HCT116 (cell line): ENCODE results near the gene HLA-B. TPM values are rescaled to one million over a fixed set of nuclear protein-coding genes. Genes with fewer than 3 reads are reported as not detected.

Source experiments
- ATAC-seq: fragments of 200-7000 bp; cut with Tn5 transposase; 2 replicates; pipeline ENCODE4 v1.9.1; 2020; ENCODE audit warnings: mild to moderate bottlenecking, moderate library complexity
- BruUV-seq: library from RNA; stranded (reverse); fragments of 400-500 nt; replicated peaks from 2 replicates; lab custom pipeline; 2021; lab: Mats Ljungman, UMichigan
- CTCF ChIA-PET: fragments of 300-600 bp; sonication (Branson Sonifier 250); formaldehyde crosslinking; loops from one replicate; lab custom pipeline; 2021; ENCODE audit warnings: antibody characterized with exemption; lab: Charles Lee
- POLR2A ChIA-PET: fragments of 300-600, 350-600 bp; sonication (Branson Sonifier 250); formaldehyde crosslinking; loops from one replicate; lab custom pipeline; 2021; ENCODE audit warnings: antibody characterized with exemption; lab: Charles Lee
- RAD21 ChIA-PET, 2 experiments: fragments of 300-600 bp; sonication (Branson Sonifier 250); formaldehyde crosslinking; loops; one replicate each; lab custom pipeline; 2023; ENCODE audit warnings: low total read pairs in 2 of 2; ENCODE audit not compliant: uncharacterized antibody in 2 of 2, unreplicated experiment in 2 of 2, low non-redundant PET in 1 of 2; lab: Charles Lee
- DNase-seq: peaks from one replicate; pipeline ENCODE4 v3.0.0-alpha.2; 2010; ENCODE audit warnings: low read depth, low spot score
- H2AFZ ChIP-seq: fragments of 200-600 bp; shearing (Covaris generic), sonication (generic); 2 replicates; pipeline ENCODE4 v1.6.1; 2017; ENCODE audit warnings: low read depth, mixed run types, mixed read lengths, antibody characterized with exemption, low read length; ENCODE audit not compliant: poor library complexity, severe bottlenecking
- H3K27ac ChIP-seq: 2 replicates; pipeline ENCODE4 v1.5.1; 2012; ENCODE audit warnings: low read depth, low read length
- H3K27me3 ChIP-seq: fragments of 200-600 bp; sonication (generic); 2 replicates; pipeline ENCODE4 v1.6.1; 2016; ENCODE audit warnings: mixed run types, low read length, mixed read lengths; ENCODE audit not compliant: insufficient read depth
- H3K36me3 ChIP-seq, 2 experiments: fragments of 200-500 bp in 1 of 2; fragments of 200-600 bp in 1 of 2; sonication (Bioruptor generic) in 1 of 2; sonication (generic) in 1 of 2; 2 replicates each; pipeline versions ENCODE4 v1.5.1 to v1.6.1; 2014 to 2016; ENCODE audit warnings: low read length in 2 of 2, inconsistent platforms in 1 of 2, mixed read lengths in 1 of 2, mixed run types in 1 of 2; ENCODE audit not compliant: insufficient read depth in 2 of 2, control insufficient read depth in 1 of 2
- H3K4me1 ChIP-seq, 2 experiments: fragments of 200-600 bp in 1 of 2; sonication (generic) in 1 of 2; 2 replicates each; pipeline versions ENCODE4 v1.5.1 to v1.6.1; 2012 to 2017; ENCODE audit warnings: low read length in 2 of 2, inconsistent platforms in 1 of 2, mild to moderate bottlenecking in 1 of 2, mixed read lengths in 1 of 2, mixed run types in 1 of 2, moderate library complexity in 1 of 2; ENCODE audit not compliant: insufficient read depth in 2 of 2, control insufficient read depth in 1 of 2
- H3K4me2 ChIP-seq: fragments of 200-600 bp; sonication (generic); 2 replicates; pipeline ENCODE4 v1.6.1; 2017; ENCODE audit warnings: mixed run types, low read length, mixed read lengths
- H3K4me3 ChIP-seq, 2 experiments: fragments of 200-600 bp in 1 of 2; sonication (generic) in 1 of 2; replicated peaks in 1 of 2; 2 replicates each; pipeline ENCODE4 v1.5.1; 2011 to 2016; ENCODE audit warnings: low read length in 2 of 2, control low read depth in 1 of 2, low read depth in 1 of 2, mild to moderate bottlenecking in 1 of 2, mixed read lengths in 1 of 2, mixed run types in 1 of 2
- H3K79me2 ChIP-seq: fragments of 200-600 bp; sonication (generic); 2 replicates; pipeline ENCODE4 v1.6.1; 2017; ENCODE audit warnings: mild to moderate bottlenecking, mixed run types, low read length, moderate library complexity, mixed read lengths; ENCODE audit not compliant: insufficient read depth
- H3K9ac ChIP-seq: fragments of 200-600 bp; sonication (generic); 2 replicates; pipeline ENCODE4 v1.6.1; 2016; ENCODE audit warnings: low read length, mixed read lengths
- H3K9me2 ChIP-seq: fragments of 200-600 bp; sonication (generic), shearing (Covaris generic); 2 replicates; pipeline ENCODE4 v1.6.1; 2017; ENCODE audit warnings: mixed run types, mild to moderate bottlenecking, moderate library complexity; ENCODE audit not compliant: insufficient read depth
- H3K9me3 ChIP-seq, 2 experiments: fragments of 200-500 bp in 1 of 2; fragments of 200-600 bp in 1 of 2; sonication (Bioruptor generic) in 1 of 2; sonication (generic) in 1 of 2; 2 replicates each; pipeline ENCODE4 v1.6.1; 2014 to 2017; ENCODE audit warnings: low read length in 2 of 2, mixed read lengths in 2 of 2, inconsistent platforms in 1 of 2, low read depth in 1 of 2, mild to moderate bottlenecking in 1 of 2, mixed run types in 1 of 2, moderate library complexity in 1 of 2; ENCODE audit not compliant: control insufficient read depth in 1 of 2, insufficient read depth in 1 of 2
- H4K20me1 ChIP-seq: fragments of 200-600 bp; sonication (generic), shearing (Covaris generic); 2 replicates; pipeline ENCODE4 v1.6.1; 2017; ENCODE audit warnings: mixed run types, mild to moderate bottlenecking, moderate library complexity; ENCODE audit not compliant: insufficient read depth
- CBX3 ChIP-seq: IDR thresholded peaks from 2 replicates; pipeline ENCODE4 v1.6.1; 2012; ENCODE audit warnings: low read depth
- CEBPB ChIP-seq: IDR thresholded peaks from 2 replicates; pipeline ENCODE4 v1.6.1; 2012; ENCODE audit warnings: low read depth
- CTCF ChIP-seq, 3 experiments: fragments of 200-600 bp in 1 of 3; sonication (generic) in 1 of 3; IDR thresholded peaks in 2 of 3; conservative IDR thresholded peaks in 1 of 3; 2 replicates each; pipeline ENCODE4 v1.5.1; 2012 to 2017; ENCODE audit warnings: low read depth in 2 of 3, low read length in 2 of 3, antibody characterized with exemption in 1 of 3, borderline replicate concordance in 1 of 3, control low read depth in 1 of 3, mild to moderate bottlenecking in 1 of 3, mixed read lengths in 1 of 3, mixed run types in 1 of 3, moderate library complexity in 1 of 3; ENCODE audit not compliant: insufficient read depth in 1 of 3
- EGR1 ChIP-seq: IDR thresholded peaks from 2 replicates; pipeline ENCODE4 v1.6.1; 2012; ENCODE audit warnings: low read depth
- ELF1 ChIP-seq: IDR thresholded peaks from 2 replicates; pipeline ENCODE4 v1.6.1; 2012; ENCODE audit warnings: low read depth, borderline replicate concordance
- EZH2 ChIP-seq: fragments of 200-600 bp; sonication (generic); IDR thresholded peaks from 2 replicates; pipeline ENCODE4 v1.6.1; 2017; ENCODE audit warnings: antibody characterized with exemption, mixed run types
- EZH2phosphoT487 ChIP-seq: fragments of 200-600 bp; IDR thresholded peaks from 2 replicates; pipeline ENCODE4 v1.6.1; 2018; ENCODE audit warnings: antibody characterized with exemption, borderline replicate concordance
- FOSL1 ChIP-seq: IDR thresholded peaks from 2 replicates; pipeline ENCODE4 v1.6.1; 2012; ENCODE audit warnings: low read depth
- MAX ChIP-seq: IDR thresholded peaks from 2 replicates; pipeline ENCODE4 v1.6.1; 2012
- POLR2A ChIP-seq: IDR thresholded peaks from 2 replicates; pipeline ENCODE4 v1.7.0; 2011; ENCODE audit warnings: borderline replicate concordance; ENCODE audit not compliant: insufficient read depth, insufficient read length; ENCODE audit errors: extremely low read depth
- POLR2AphosphoS5 ChIP-seq: IDR thresholded peaks from 2 replicates; pipeline ENCODE4 v1.6.1; 2011; ENCODE audit warnings: mild to moderate bottlenecking, low read depth, low read length, moderate library complexity
- RAD21 ChIP-seq: IDR thresholded peaks from 2 replicates; pipeline ENCODE4 v1.6.1; 2012; ENCODE audit warnings: low read depth, mild to moderate bottlenecking
- SP1 ChIP-seq: IDR thresholded peaks from 2 replicates; pipeline ENCODE4 v1.6.1; 2012; ENCODE audit warnings: low read depth
- SRF ChIP-seq: IDR thresholded peaks from 2 replicates; pipeline ENCODE4 v1.6.1; 2012; ENCODE audit warnings: low read depth
- ZFX ChIP-seq: fragments of 450-650 bp; IDR thresholded peaks from 2 replicates; pipeline ENCODE4 v1.6.1; 2017
- intact Hi-C: fragments of 100-400 bp; cut with micrococcal nuclease; formaldehyde crosslinking; loops from 2 replicates; pipeline ENCODE4 v1.10.0; 2022
- total RNA-seq: library from RNA; stranded (reverse); gene quantifications from one replicate; pipeline ENCODE4 v1.2.1, GENCODE V29; 2021; ENCODE audit not compliant: unreplicated experiment
- TF ChIP-seq, protein P1 (sequence below): IDR thresholded peaks from 2 replicates; pipeline ENCODE4 v1.6.1; 2011; ENCODE audit warnings: mild to moderate bottlenecking, low read length, moderate library complexity; ENCODE audit not compliant: insufficient replicate concordance; ENCODE audit errors: extremely low read depth
- TF ChIP-seq, protein P2 (sequence below): IDR thresholded peaks from 2 replicates; pipeline ENCODE4 v1.6.1; 2012; ENCODE audit warnings: low read depth

Gene HLA-B
- total RNA-seq, 1 experiment from 2014 or later = 381 TPM

DNA sequence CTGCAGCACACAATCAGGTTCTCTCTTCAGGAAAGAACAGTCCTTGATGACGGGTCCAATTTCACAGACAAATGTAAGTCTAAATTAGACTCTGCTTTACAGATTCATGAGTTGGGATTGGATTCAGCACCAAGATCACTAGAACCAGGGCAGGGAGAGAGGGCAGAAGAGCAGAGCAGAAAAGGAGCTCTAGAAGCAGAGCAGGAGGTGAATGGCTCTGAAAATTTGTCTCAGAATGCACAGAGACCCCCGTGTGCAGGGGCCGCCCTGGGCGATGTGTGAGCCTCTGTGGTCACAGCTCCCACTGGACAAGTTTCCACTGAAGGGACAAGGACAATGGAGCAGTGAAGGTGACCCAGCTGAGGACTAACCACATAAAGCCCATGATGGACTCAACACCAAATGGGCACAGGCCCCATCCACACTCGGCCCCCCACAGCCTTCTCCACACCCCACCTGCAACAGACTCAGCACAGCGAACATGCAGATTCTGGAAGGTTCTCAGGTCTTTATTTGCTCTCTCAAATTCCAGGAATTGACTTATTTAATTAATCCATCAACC is 3.5 kb downstream of the HLA-B start (continued):
- TF ChIP-seq ELF1 (no peak), EZH2phosphoT487 (no peak), MAX (no peak), POLR2AphosphoS5 (no peak), EZH2 (no peak), SP1 (no peak)

- intact Hi-C loops = loop anchor here (5.0 kb wide), 1 partner anchor 86 kb away; no protein-coding TSS in a partner anchor
- H3K9me2 ChIP-seq = no peaks in the 10 kb centered on the region
- H3K27ac ChIP-seq = no peak overlapping the region
- no peaks in the 10 kb centered on the region for H3K4me1 ChIP-seq
- no peak overlapping the region for H3K4me2 ChIP-seq
- no peak for TF ChIP-seq CEBPB
- TF ChIP-seq ZFX = no peak
- TF ChIP-seq, protein P1, sequence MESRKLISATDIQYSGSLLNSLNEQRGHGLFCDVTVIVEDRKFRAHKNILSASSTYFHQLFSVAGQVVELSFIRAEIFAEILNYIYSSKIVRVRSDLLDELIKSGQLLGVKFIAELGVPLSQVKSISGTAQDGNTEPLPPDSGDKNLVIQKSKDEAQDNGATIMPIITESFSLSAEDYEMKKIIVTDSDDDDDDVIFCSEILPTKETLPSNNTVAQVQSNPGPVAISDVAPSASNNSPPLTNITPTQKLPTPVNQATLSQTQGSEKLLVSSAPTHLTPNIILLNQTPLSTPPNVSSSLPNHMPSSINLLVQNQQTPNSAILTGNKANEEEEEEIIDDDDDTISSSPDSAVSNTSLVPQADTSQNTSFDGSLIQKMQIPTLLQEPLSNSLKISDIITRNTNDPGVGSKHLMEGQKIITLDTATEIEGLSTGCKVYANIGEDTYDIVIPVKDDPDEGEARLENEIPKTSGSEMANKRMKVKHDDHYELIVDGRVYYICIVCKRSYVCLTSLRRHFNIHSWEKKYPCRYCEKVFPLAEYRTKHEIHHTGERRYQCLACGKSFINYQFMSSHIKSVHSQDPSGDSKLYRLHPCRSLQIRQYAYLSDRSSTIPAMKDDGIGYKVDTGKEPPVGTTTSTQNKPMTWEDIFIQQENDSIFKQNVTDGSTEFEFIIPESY = no peak
- TF ChIP-seq FOSL1 = no peak
- no peak for TF ChIP-seq RAD21
- no peak for TF ChIP-seq SRF
- TF ChIP-seq, protein P2, sequence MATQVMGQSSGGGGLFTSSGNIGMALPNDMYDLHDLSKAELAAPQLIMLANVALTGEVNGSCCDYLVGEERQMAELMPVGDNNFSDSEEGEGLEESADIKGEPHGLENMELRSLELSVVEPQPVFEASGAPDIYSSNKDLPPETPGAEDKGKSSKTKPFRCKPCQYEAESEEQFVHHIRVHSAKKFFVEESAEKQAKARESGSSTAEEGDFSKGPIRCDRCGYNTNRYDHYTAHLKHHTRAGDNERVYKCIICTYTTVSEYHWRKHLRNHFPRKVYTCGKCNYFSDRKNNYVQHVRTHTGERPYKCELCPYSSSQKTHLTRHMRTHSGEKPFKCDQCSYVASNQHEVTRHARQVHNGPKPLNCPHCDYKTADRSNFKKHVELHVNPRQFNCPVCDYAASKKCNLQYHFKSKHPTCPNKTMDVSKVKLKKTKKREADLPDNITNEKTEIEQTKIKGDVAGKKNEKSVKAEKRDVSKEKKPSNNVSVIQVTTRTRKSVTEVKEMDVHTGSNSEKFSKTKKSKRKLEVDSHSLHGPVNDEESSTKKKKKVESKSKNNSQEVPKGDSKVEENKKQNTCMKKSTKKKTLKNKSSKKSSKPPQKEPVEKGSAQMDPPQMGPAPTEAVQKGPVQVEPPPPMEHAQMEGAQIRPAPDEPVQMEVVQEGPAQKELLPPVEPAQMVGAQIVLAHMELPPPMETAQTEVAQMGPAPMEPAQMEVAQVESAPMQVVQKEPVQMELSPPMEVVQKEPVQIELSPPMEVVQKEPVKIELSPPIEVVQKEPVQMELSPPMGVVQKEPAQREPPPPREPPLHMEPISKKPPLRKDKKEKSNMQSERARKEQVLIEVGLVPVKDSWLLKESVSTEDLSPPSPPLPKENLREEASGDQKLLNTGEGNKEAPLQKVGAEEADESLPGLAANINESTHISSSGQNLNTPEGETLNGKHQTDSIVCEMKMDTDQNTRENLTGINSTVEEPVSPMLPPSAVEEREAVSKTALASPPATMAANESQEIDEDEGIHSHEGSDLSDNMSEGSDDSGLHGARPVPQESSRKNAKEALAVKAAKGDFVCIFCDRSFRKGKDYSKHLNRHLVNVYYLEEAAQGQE = no peak
- TF ChIP-seq EGR1 = no peak
- TF ChIP-seq MAX = no peak
- no peak for TF ChIP-seq POLR2A
- no peak for TF ChIP-seq CTCF (IDR thresholded peaks at IDR 0.05 in 2 of 3, conservative IDR thresholded peaks at IDR 0.05 in 1 of 3; ENCODE audit: borderline replicate concordance in 1 of 3, insufficient read depth in 1 of 3, low read depth in 2 of 3, low read length in 2 of 3)
- no peak for TF ChIP-seq POLR2AphosphoS5
- no peak for TF ChIP-seq CBX3
- ATAC-seq (no peak), DNase-seq (no peak)
- H2AFZ ChIP-seq = no peak overlapping the region
- RAD21 ChIA-PET = no interaction called here
- H3K36me3 ChIP-seq = no peaks in the 10 kb centered on the region; a peak in 2 of 4 replicates
- no peak overlapping the region for H3K4me3 ChIP-seq
- no peak overlapping the region for H3K9ac ChIP-seq
- no peaks in the 10 kb centered on the region for H4K20me1 ChIP-seq
- BruUV-seq = no TSS peak
- CTCF ChIA-PET = no interaction called here
- H3K79me2 ChIP-seq = no peaks in the 10 kb centered on the region
- no peaks in the 10 kb centered on the region for H3K9me3 ChIP-seq
- POLR2A ChIA-PET = no interaction called here
- no peaks in the 10 kb centered on the region for H3K27me3 ChIP-seq
Observed at GRCh38 chr6:31352683-31353383, 4.1 kb downstream of the HLA-B start.
